Stimulated activated CD8-positive, alpha-beta memory T cell treated with anti-CD3 and anti-CD28 coated beads, Interleukin-7, amount 100 ng/mL, for 4 hours (primary cell): ENCODE data around the gene PAIP2B.
"Not testable (repeated sequence)": the region's sequence is repeated elsewhere in the genome, so short reads cannot be mapped to it uniquely, and the experiment has no call there.

Source experiments
- DNase-seq, 2 donors: peaks; one replicate each; pipeline ENCODE4 v3.0.0-alpha.2; 2020; ENCODE audit warnings: low read depth in 2 of 2

The PAIP2B gene

GRCh38 chr2:71216501-71216900 is 10.4 kb downstream of the PAIP2B start:
- no peak for DNase-seq

- DNase-seq, result no peak
Observed at GRCh38 chr2:71215447-71215846, 11.5 kb downstream of the PAIP2B start.

- no peak for DNase-seq
Observed at GRCh38 chr2:71212336-71212735, 14.6 kb downstream of the PAIP2B start.

- DNase-seq, result no peak
Observed at GRCh38 chr2:71210292-71210691, 16.6 kb downstream of the PAIP2B start.

- DNase-seq, result no peak
Observed at GRCh38 chr2:71208756-71209155, 18.1 kb downstream of the PAIP2B start.

- DNase-seq, result no peak
Observed at GRCh38 chr2:71207601-71208000, 19.3 kb downstream of the PAIP2B start.

GRCh38 chr2:71206271-71206670 is 20.6 kb downstream of the PAIP2B start:
- DNase-seq, result no peak

- no peak for DNase-seq
Observed at GRCh38 chr2:71191570-71191943, 35.3 kb downstream of the PAIP2B start.

GRCh38 chr2:71190656-71191569 is 36.0 kb downstream of the PAIP2B start:
- DNase-seq, result no peak

- no peak for DNase-seq
Observed at GRCh38 chr2:71187589-71187988, 39.3 kb downstream of the PAIP2B start.

- DNase-seq, result no peak
Observed at GRCh38 chr2:71186973-71187372, 39.9 kb downstream of the PAIP2B start.

- not testable (repeated sequence) for DNase-seq
Observed at GRCh38 chr2:71183306-71184115, 43.4 kb downstream of the PAIP2B start.

- no peak for DNase-seq
Observed at GRCh38 chr2:71181316-71181715, 45.6 kb downstream of the PAIP2B start.

GRCh38 chr2:71178836-71179235 is 48.1 kb downstream of the PAIP2B start:
- not testable (repeated sequence) for DNase-seq

- DNase-seq, result no peak
Observed at GRCh38 chr2:71174207-71174606, 52.7 kb downstream of the PAIP2B start.

GRCh38 chr2:71173096-71173495 is 53.8 kb downstream of the PAIP2B start:
- no peak for DNase-seq

GRCh38 chr2:71166812-71167211 is 60.1 kb downstream of the PAIP2B start:
- DNase-seq, result no peak

GRCh38 chr2:71157124-71157793 is 69.6 kb downstream of the PAIP2B start:
- peak; percentile 22 to 23 for DNase-seq

GRCh38 chr2:71156573-71156972 is 70.3 kb downstream of the PAIP2B start:
- DNase-seq, result no peak

- no peak for DNase-seq
Observed at GRCh38 chr2:71155846-71156245, 71.1 kb downstream of the PAIP2B start.

- DNase-seq, result no peak
Observed at GRCh38 chr2:71154798-71155197, 72.1 kb downstream of the PAIP2B start.

- DNase-seq, result no peak
Observed at GRCh38 chr2:71154279-71154678, 72.6 kb downstream of the PAIP2B start.
